Suprapubic skin (tissue), 4 donors: Measurements from ENCODE around the gene MTX2.

ENCODE experiments used
- EP300 ChIP-seq: sonication (generic); formaldehyde crosslinking; IDR thresholded peaks from one replicate; pipeline ENCODE4 v1.6.1; 2017; ENCODE audit warnings: antibody characterized with exemption
- POLR2AphosphoS5 ChIP-seq, 3 donors: sonication (generic); formaldehyde crosslinking; IDR thresholded peaks; one replicate each; pipeline ENCODE4 v1.6.1; 2017; ENCODE audit warnings: antibody characterized with exemption in 3 of 3
- TF ChIP-seq, protein P1 (sequence below), 2 donors: fragments of 200-600 bp in 1 of 2; fragments of 450-650 bp in 1 of 2; sonication (generic) in 1 of 2; IDR thresholded peaks; one replicate each; pipeline ENCODE4 v1.5.1; 2016 to 2019; ENCODE audit warnings: antibody characterized with exemption in 2 of 2, mild to moderate bottlenecking in 1 of 2, moderate library complexity in 1 of 2

DNA sequence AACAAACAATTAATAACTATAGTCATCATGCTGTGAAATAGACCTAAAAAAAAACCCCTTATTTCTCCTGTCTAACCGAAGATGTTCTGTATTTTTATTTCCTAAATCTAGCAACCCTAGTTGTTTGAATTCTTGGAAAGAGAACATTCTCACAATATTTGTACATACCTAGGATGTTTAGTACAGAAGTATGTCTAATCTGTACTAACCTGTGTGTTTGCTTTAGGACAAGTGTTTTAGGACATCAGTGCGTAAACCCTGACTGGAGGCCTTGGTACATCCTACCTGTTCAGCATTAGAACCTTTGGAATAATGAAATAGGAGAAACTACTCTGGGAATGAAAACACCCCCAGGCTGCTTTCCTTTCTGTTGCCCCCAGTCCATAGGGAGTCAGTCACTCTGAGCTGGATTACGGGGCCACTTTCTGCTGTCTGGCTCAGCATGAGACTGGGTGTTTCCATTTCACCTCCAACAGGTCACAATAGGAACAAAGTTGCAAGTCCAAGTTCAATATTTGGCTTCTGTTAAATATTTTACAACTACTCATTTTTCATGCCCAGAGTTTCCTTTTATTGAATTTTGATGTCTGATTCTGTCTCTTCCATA is 114.7 kb downstream of the MTX2 start:
- TF ChIP-seq, protein P1, sequence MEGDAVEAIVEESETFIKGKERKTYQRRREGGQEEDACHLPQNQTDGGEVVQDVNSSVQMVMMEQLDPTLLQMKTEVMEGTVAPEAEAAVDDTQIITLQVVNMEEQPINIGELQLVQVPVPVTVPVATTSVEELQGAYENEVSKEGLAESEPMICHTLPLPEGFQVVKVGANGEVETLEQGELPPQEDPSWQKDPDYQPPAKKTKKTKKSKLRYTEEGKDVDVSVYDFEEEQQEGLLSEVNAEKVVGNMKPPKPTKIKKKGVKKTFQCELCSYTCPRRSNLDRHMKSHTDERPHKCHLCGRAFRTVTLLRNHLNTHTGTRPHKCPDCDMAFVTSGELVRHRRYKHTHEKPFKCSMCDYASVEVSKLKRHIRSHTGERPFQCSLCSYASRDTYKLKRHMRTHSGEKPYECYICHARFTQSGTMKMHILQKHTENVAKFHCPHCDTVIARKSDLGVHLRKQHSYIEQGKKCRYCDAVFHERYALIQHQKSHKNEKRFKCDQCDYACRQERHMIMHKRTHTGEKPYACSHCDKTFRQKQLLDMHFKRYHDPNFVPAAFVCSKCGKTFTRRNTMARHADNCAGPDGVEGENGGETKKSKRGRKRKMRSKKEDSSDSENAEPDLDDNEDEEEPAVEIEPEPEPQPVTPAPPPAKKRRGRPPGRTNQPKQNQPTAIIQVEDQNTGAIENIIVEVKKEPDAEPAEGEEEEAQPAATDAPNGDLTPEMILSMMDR (IDR thresholded peaks at IDR 0.05), result no peak
- TF ChIP-seq POLR2AphosphoS5 (IDR thresholded peaks at IDR 0.05) (no peak), EP300 (no peak)
